Lower leg skin (tissue), 3 donors: ENCODE measurements around the gene ARMH3.

Source experiments
- CTCF ChIP-seq, 3 donors: fragments of 450-650 bp; IDR thresholded peaks; one replicate each; pipeline ENCODE4 v1.5.1; 2016; ENCODE audit warnings: antibody characterized with exemption in 3 of 3, mild to moderate bottlenecking in 3 of 3, moderate library complexity in 2 of 3
- POLR2A ChIP-seq, 2 donors: fragments of 450-650 bp; IDR thresholded peaks; one replicate each; pipeline ENCODE4 v1.6.1; 2016 to 2017; ENCODE audit warnings: antibody characterized with exemption in 2 of 2, mild to moderate bottlenecking in 1 of 2, moderate library complexity in 1 of 2

GRCh38 chr10:101889256-101890210 lies 166.4 kb downstream of the ARMH3 start:
- TF ChIP-seq POLR2A (IDR thresholded peaks at IDR 0.05) (no peak), CTCF (IDR thresholded peaks at IDR 0.05) (no peak)
